Endothelial cell of umbilical vein (primary cell): ENCODE measurements around the gene STXBP5. TPM values are rescaled to one million over a fixed set of nuclear protein-coding genes. Genes with fewer than 3 reads are reported as not detected.

Source experiments
- BruUV-seq: library from RNA; stranded (reverse); fragments of 400-500 nt; replicated peaks from 2 replicates; lab custom pipeline; 2021; lab: Mats Ljungman, UMichigan
- CTCF ChIA-PET: fragments of 300-600, 350-600 bp; sonication (Branson Sonifier 250); formaldehyde crosslinking; loops from one replicate; lab custom pipeline; 2021; ENCODE audit warnings: antibody characterized with exemption, inconsistent platforms; lab: Charles Lee
- POLR2A ChIA-PET: fragments of 300-600, 350-600 bp; sonication (Branson Sonifier 250); formaldehyde crosslinking; loops from one replicate; lab custom pipeline; 2021; ENCODE audit warnings: antibody characterized with exemption, inconsistent platforms; lab: Charles Lee
- DNase-seq: peaks from one replicate; pipeline ENCODE4 v3.0.0-alpha.2; 2011; ENCODE audit warnings: low read depth, low spot score
- FAIRE-seq: peaks from 2 replicates; lab custom pipeline; 2011; peaks lifted over from hg19 to GRCh38; lab: Jason Lieb, UNC
- H2AFZ ChIP-seq: 2 replicates; pipeline ENCODE4 v1.6.0; 2012; ENCODE audit warnings: low read depth, low read length, control low read depth, inconsistent platforms
- H3K27ac ChIP-seq: 2 replicates; pipeline ENCODE4 v1.5.1; 2011; ENCODE audit warnings: low read depth, mild to moderate bottlenecking, control low read depth, low read length, moderate library complexity; ENCODE audit not compliant: insufficient read depth
- H3K27me3 ChIP-seq, 2 experiments: 2 replicates each; pipeline versions ENCODE4 v1.6.0 to v1.6.1; 2011; ENCODE audit warnings: low read length in 2 of 2, mixed read lengths in 1 of 2; ENCODE audit not compliant: control insufficient read depth in 2 of 2, insufficient read depth in 2 of 2
- H3K36me3 ChIP-seq, 2 experiments: 2 replicates in 1 of 2; 3 replicates in 1 of 2; pipeline ENCODE4 v1.5.1; 2011; ENCODE audit warnings: low read length in 2 of 2, mild to moderate bottlenecking in 1 of 2, moderate library complexity in 1 of 2; ENCODE audit not compliant: control insufficient read depth in 2 of 2, insufficient read depth in 2 of 2; ENCODE audit errors: extremely low read depth in 1 of 2
- H3K4me1 ChIP-seq: 3 replicates; pipeline ENCODE4 v1.5.1; 2011; ENCODE audit warnings: mild to moderate bottlenecking, low read length; ENCODE audit not compliant: control insufficient read depth, insufficient read depth; ENCODE audit errors: extremely low read depth
- H3K4me2 ChIP-seq: 2 replicates; pipeline ENCODE4 v1.6.1; 2011; ENCODE audit warnings: low read length, control low read depth, mixed read lengths; ENCODE audit not compliant: insufficient read depth
- H3K4me3 ChIP-seq, 3 experiments: fragments of 200-600 bp in 1 of 3; sonication (generic), shearing (Covaris generic) in 1 of 3; replicated peaks in 1 of 3; 2 replicates each; pipeline ENCODE4 v1.5.1; 2011 to 2016; ENCODE audit warnings: control low read depth in 3 of 3, low read length in 3 of 3, mild to moderate bottlenecking in 2 of 3, inconsistent platforms in 1 of 3, low read depth in 1 of 3, moderate library complexity in 1 of 3; ENCODE audit not compliant: insufficient read depth in 1 of 3
- H3K79me2 ChIP-seq: 2 replicates; pipeline ENCODE4 v1.6.0; 2012; ENCODE audit warnings: low read length, inconsistent platforms; ENCODE audit not compliant: control insufficient read depth, insufficient read depth
- H3K9ac ChIP-seq: replicated peaks from 2 replicates; pipeline ENCODE3; 2011; ENCODE audit warnings: low read length, control low read depth; ENCODE audit not compliant: insufficient read depth; ENCODE audit errors: extremely low read depth
- H3K9me1 ChIP-seq: replicated peaks from 3 replicates; pipeline ENCODE4 v1.6.0; 2011; ENCODE audit warnings: mild to moderate bottlenecking, low read length; ENCODE audit not compliant: control insufficient read depth, insufficient read depth; ENCODE audit errors: extremely low read depth
- H3K9me3 ChIP-seq: replicated peaks from 2 replicates; pipeline ENCODE4 v1.5.1; 2012; ENCODE audit warnings: low read length, inconsistent platforms; ENCODE audit not compliant: control insufficient read depth, insufficient read depth
- H4K20me1 ChIP-seq: replicated peaks from 2 replicates; pipeline ENCODE3; 2011; ENCODE audit warnings: mild to moderate bottlenecking, low read length; ENCODE audit not compliant: control insufficient read depth, insufficient read depth; ENCODE audit errors: extremely low read depth
- CTCF ChIP-seq, 2 donors: IDR thresholded peaks; 1 replicate in 1 of 2; 2 replicates in 1 of 2; pipeline ENCODE4 v1.5.1; 2011; ENCODE audit warnings: low read length in 2 of 2, mild to moderate bottlenecking in 2 of 2, moderate library complexity in 2 of 2, control low read depth in 1 of 2, inconsistent platforms in 1 of 2, low read depth in 1 of 2; ENCODE audit not compliant: insufficient read depth in 1 of 2; ENCODE audit errors: extremely low read depth in 1 of 2
- EZH2 ChIP-seq: IDR thresholded peaks from 2 replicates; pipeline ENCODE4 v1.6.1; 2012; ENCODE audit warnings: borderline replicate concordance, low read depth, mild to moderate bottlenecking, moderate library complexity, low read length, inconsistent platforms; ENCODE audit not compliant: severe bottlenecking
- FOS ChIP-seq: IDR thresholded peaks from 2 replicates; pipeline ENCODE4 v1.6.1; 2011; ENCODE audit warnings: mild to moderate bottlenecking, low read length, moderate library complexity, borderline replicate concordance; ENCODE audit not compliant: insufficient read depth
- GATA2 ChIP-seq: IDR thresholded peaks from 2 replicates; pipeline ENCODE4 v1.7.0; 2011; ENCODE audit warnings: low read depth, mild to moderate bottlenecking, moderate library complexity, mixed read lengths, low read length; ENCODE audit not compliant: insufficient read length, insufficient read depth
- JUN ChIP-seq: IDR thresholded peaks from 2 replicates; pipeline ENCODE4 v1.6.1; 2011; ENCODE audit warnings: borderline replicate concordance, low read depth; ENCODE audit not compliant: insufficient read length, insufficient read depth
- MAX ChIP-seq: IDR thresholded peaks from 2 replicates; pipeline ENCODE4 v1.6.1; 2011; ENCODE audit not compliant: insufficient read depth, insufficient read length
- MYC ChIP-seq: IDR thresholded peaks from one replicate; pipeline ENCODE4 v1.6.1; 2011; ENCODE audit warnings: mild to moderate bottlenecking, low read depth, low read length
- POLR2A ChIP-seq: IDR thresholded peaks from 2 replicates; pipeline ENCODE4 v1.6.1; 2012; ENCODE audit warnings: low read depth, mild to moderate bottlenecking, control low read depth, low read length
- POLR2AphosphoS5 ChIP-seq: IDR thresholded peaks from 2 replicates; pipeline ENCODE4 v1.6.1; 2012; ENCODE audit warnings: low read depth, mild to moderate bottlenecking, control low read depth, low read length, moderate library complexity; ENCODE audit not compliant: insufficient read depth
- dilution Hi-C: fragments of 300-500 bp; cut with MboI; formaldehyde crosslinking; loops from one replicate; pipeline ENCODE4 v1.15.0; 2019; ENCODE audit warnings: low sequenced_read_pairs; ENCODE audit not compliant: extremely low pct_ligation_motif_present
- intact Hi-C: fragments of 100-400 bp; cut with micrococcal nuclease; formaldehyde crosslinking; loops from one replicate; pipeline ENCODE4 v1.10.0; 2022
- polyA plus RNA-seq, 4 experiments: library from polyadenylated mRNA; depleted of rRNA in 3 of 4; stranded (reverse) in 3 of 4; unstranded in 1 of 4; fragments of >200 nt; gene quantifications; 2 replicates each; pipeline versions ENCODE4 v1.2.1 to v1.2.3, GENCODE V29; 2011 to 2012; ENCODE audit warnings: missing spikeins in 1 of 4
- total RNA-seq: library from RNA; stranded (reverse); gene quantifications from 2 replicates; pipeline ENCODE4 v1.2.3, GENCODE V29; 2021

STXBP5 gene
- total and polyA plus RNA-seq, 2 donors (not counting 3 experiments of a cell fraction or from before 2014, with no cell fraction given) = 7.1 to 21.8 TPM

- H3K27me3 ChIP-seq = no peaks in the 10 kb centered on the region
- dilution Hi-C loops = no loop called here
- CTCF ChIA-PET = no interaction called here
Observed at GRCh38 chr6:147154454-147154853, 49.8 kb upstream of the STXBP5 start.

GRCh38 chr6:147156218-147156617 is 48.0 kb upstream of the STXBP5 start:
- FAIRE-seq = no peak
- H3K4me1 ChIP-seq = no peaks in the 10 kb centered on the region
- no peak overlapping the region for H3K4me2 ChIP-seq
- H3K9me3 ChIP-seq = no peaks in the 10 kb centered on the region
- no peaks in the 10 kb centered on the region for H4K20me1 ChIP-seq
- POLR2A ChIA-PET = no interaction called here
- no peak for TF ChIP-seq FOS
- TF ChIP-seq POLR2A = no peak
- TF ChIP-seq JUN = no peak
- TF ChIP-seq MYC = no peak
- no peak for TF ChIP-seq POLR2AphosphoS5
- TF ChIP-seq MAX = no peak
- no peak for TF ChIP-seq GATA2
- no peak for TF ChIP-seq CTCF (IDR thresholded peaks at IDR 0.05; ENCODE audit: extremely low read depth in 1 of 2, insufficient read depth in 1 of 2, low read depth in 1 of 2, low read length in 2 of 2)
- TF ChIP-seq EZH2 = no peak
- no peak for DNase-seq
- dilution Hi-C loops = no loop called here
- no peaks in the 10 kb centered on the region for H3K36me3 ChIP-seq
- H2AFZ ChIP-seq = no peak overlapping the region
- H3K79me2 ChIP-seq = no peaks in the 10 kb centered on the region
- intact Hi-C loops = no loop called here
- H3K27ac ChIP-seq = no peak overlapping the region
- no peak overlapping the region for H3K9ac ChIP-seq
- BruUV-seq = no TSS peak
- H3K4me3 ChIP-seq = no peak overlapping the region
- H3K27me3 ChIP-seq = no peaks in the 10 kb centered on the region
- CTCF ChIA-PET = no interaction called here
- H3K9me1 ChIP-seq = no peaks in the 10 kb centered on the region

More at GRCh38 chr6:147154454-147154853, 49.8 kb upstream of the STXBP5 start:
- Histone ChIP-seq H3K9ac (no peak overlapping the region), H3K4me1 (no peaks in the 10 kb centered on the region), H3K79me2 (no peaks in the 10 kb centered on the region), H3K27ac (no peak overlapping the region), H3K36me3 (no peaks in the 10 kb centered on the region), H3K4me3 (no peak overlapping the region), H4K20me1 (no peaks in the 10 kb centered on the region), H3K9me1 (no peaks in the 10 kb centered on the region), H3K9me3 (no peaks in the 10 kb centered on the region), H2AFZ (no peak overlapping the region), H3K4me2 (no peak overlapping the region)
- BruUV-seq = no TSS peak
- DNase-seq (no peak), FAIRE-seq (no peak)
- intact Hi-C loops = no loop called here
- POLR2A ChIA-PET = no interaction called here
- peak; percentile 67 for TF ChIP-seq FOS
- TF ChIP-seq POLR2A = no peak
